NOMO-1 (cell line): ENCODE results near the gene RYR1.
"Not testable (repeated sequence)": the region's sequence is repeated elsewhere in the genome, so short reads cannot be mapped to it uniquely, and the experiment has no call there.

ENCODE experiments used
- DNase-seq, 2 experiments: peaks; one replicate each; lab custom pipeline; 2025; ENCODE audit not compliant: unreplicated experiment in 2 of 2; lab: John Stamatoyannopoulos, UW

The RYR1 gene

DNA sequence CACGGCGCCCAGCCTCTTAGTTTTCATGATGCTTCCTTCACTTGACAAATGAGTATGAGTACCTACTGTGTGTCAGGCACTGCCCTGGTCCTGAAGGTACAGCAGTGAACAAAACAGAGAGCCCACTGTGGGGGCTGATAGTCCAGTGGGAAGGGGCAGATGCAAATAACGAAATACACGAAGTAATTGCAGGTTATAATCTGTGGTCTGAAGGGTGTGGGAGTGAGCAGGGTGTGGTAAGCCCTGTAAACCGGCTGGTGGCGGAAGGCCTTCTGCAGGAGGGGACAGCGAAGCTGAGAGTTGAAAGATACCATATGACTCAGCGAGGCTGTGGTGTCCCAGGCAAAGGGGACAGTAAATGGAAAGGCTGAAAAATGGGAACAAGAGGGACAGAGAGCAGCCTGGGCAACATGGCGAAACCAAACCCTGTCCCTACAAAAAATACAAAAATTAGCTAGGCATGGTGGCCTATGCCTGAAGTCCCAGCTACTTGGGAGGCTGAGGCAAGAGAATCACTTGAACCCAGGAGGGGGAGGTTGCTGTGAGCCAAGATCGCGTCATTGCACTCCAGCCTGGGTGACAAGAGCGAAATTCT, 123.8 kb downstream of the RYR1 start:
- peak; percentile 90 to 94 for DNase-seq

DNA sequence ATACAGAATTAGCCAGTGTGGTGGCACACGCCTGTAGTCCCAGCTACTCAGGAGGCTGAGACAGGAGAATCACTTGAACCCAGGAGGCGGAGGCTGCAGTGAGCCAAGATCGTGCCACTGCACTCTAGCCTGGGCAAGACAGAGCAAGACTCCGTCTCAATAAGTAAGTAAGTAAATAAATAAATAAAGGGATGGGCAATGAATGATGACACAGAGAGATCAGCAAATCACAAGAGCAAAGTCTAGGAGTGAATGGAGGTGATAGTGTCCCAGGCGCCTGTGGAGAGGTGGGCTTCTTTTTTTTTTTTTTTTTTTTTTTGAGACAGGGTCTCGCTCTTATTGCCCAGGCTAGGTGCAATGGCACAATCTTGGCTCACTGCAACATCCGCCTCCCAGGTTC, 125.4 kb downstream of the RYR1 start:
- not testable (repeated sequence) for DNase-seq

DNA sequence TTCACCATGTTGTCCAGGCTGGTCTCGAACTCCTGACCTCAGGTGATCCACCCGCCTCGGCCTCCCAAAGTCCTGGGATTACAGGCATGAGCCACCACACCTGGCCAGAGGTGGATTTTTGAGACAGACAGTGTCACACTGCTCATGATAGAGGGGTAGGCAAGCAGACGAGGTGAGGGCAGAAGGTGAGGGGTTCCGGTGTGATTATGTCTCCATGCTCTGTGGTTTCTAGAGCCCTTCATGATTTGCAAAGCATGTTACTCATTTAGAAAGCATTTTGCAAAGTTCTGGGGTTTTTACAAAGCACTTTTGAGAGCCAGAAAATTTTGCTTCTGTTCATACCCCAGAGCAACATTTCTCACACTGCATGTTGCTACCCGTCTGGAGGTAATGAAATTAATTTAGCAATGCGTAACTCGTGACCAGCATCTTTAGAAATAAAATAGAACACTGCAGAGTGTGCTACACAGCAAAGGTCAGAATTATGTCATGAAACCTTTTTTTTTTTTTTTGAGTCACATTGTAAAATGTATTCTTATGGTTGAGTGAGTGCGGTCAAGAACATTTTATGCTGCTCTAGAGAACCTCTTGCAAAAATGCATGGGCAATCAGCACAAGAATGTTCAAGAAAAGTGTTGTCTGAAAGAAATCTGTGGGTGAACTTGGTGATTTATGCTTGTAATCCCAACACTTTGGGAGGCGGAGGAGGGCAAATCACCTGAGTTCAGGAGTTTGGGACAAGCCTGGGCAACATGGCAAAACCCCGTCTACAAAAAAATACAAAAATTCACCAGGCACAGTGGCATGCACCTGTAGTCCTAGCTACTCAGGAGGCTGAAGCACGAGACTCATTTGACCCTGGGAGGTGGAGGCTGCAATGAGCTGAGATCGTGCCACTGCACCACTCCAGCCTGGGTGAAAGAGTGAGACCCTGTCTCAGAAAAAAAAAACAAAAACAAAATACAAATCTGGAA, 126.2 kb downstream of the RYR1 start:
- DNase-seq, result peak in 1 of 2 experiments; percentile 13

GRCh38 chr19:38561053-38561606, 127.6 kb downstream of the RYR1 start:
- DNase-seq, result no peak

- DNase-seq, result no peak
Observed at GRCh38 chr19:38561658-38562057, 128.2 kb downstream of the RYR1 start.

DNA sequence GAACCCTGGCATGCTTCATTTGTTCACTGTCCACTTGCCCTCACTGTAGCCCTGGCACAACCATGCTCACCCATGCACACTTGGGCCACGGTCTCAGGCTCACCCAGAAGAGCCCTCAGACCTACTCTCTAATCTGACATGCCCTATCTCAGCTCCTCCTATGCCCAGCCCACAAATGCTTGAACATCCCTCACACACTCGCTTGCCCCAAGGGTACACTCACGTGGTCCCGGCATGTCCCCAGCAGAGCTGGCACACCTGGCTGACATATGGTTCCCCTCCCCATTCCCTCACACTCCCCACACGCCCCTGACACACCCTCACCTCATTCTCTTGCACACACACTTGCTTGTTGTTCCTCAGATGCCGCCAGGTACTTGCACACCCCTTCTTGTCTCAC, 128.6 kb downstream of the RYR1 start:
- no peak for DNase-seq

DNA sequence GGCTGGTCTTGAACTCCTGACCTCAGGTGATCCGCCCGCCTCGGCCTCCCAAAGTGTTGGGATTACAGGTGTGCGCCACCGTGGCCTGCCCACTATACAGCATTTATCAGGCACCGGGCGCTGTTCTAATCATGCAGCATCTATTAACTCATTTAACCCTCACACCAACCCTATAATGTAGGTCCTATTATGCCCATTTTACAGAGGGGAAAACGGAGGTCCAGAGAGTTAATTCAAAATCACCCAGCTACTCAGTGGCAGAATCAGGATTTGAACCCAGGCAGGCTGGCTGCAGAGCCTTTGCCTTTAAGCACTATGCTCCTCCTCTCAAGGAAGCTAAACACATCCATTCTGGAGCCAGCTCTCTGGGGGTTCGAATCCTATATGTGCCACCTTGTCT, 130.0 kb downstream of the RYR1 start:
- DNase-seq, result no peak

DNA sequence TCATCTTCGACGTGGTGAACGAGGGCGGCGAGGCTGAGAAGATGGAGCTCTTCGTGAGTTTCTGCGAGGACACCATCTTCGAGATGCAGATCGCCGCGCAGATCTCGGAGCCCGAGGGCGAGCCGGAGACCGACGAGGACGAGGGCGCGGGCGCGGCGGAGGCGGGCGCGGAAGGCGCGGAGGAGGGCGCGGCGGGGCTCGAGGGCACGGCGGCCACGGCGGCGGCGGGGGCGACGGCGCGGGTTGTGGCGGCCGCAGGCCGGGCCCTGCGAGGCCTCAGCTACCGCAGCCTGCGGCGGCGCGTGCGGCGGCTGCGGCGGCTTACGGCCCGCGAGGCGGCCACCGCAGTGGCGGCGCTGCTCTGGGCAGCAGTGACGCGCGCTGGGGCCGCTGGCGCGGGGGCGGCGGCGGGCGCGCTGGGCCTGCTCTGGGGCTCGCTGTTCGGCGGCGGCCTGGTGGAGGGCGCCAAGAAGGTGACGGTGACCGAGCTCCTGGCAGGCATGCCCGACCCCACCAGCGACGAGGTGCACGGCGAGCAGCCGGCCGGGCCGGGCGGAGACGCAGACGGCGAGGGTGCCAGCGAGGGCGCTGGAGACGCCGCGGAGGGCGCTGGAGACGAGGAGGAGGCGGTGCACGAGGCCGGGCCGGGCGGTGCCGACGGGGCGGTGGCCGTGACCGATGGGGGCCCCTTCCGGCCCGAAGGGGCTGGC, 131.6 kb downstream of the RYR1 start:
- DNase-seq, result peak; percentile 42 to 61

DNA sequence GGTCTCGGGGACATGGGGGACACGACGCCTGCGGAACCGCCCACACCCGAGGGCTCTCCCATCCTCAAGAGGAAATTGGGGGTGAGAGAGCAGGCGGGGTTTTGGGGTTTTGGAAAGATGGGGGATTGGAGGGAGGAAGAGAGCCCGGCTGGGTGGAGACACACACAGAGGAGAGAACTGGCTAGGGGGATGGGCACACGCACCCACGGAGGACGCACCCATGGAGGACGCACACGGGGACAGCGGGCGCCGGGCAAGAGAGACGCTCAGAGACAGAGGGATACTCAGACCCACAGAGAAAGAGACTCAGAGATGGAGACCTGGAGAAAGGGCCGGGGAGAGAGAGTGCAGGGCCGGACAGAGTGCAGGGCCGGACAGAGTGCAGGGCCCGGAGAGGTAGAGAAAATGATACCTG, 132.2 kb downstream of the RYR1 start:
- DNase-seq, result no peak

GRCh38 chr19:38569368-38569983, 136.0 kb downstream of the RYR1 start:
- no peak for DNase-seq

DNA sequence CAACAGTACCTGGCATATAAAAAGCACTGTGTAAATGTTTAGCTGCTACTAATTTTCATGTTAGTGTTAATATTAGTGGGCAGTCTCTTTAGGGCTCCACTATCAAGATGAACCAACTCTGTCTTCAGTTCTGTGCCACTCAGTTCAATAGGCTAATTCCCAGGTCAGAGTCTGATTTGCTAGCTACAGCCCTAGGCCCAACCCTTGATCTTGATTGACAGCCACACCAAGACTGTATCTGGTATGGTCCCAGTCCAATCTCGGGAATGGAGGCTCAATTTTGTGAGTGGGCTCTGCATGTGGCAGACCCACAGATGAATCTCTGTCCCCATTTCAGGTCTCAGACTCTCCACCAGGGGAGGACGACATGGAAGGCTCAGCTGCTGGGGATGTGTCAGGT, 138.2 kb downstream of the RYR1 start:
- DNase-seq, result no peak

DNA sequence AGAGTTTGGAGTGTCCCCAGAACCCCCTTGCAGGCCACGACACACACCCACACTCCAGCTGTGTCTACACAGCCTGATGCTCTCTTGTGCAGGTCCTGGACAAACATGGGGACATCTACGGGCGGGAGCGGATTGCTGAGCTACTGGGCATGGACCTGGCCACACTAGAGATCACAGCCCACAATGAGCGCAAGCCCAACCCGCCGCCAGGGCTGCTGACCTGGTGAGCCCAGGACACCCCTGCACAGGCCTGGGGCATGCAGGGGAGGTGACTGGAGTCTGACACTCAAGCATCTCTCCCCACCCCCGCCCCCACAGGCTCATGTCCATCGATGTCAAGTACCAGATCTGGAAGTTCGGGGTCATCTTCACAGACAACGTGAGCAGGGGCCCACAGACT, 144.3 kb downstream of the RYR1 start:
- DNase-seq, result no peak

GRCh38 chr19:38579304-38579703, 145.8 kb downstream of the RYR1 start:
- DNase-seq, result not testable (repeated sequence)

GRCh38 chr19:38580080-38580479, 146.6 kb downstream of the RYR1 start:
- no peak for DNase-seq

DNA sequence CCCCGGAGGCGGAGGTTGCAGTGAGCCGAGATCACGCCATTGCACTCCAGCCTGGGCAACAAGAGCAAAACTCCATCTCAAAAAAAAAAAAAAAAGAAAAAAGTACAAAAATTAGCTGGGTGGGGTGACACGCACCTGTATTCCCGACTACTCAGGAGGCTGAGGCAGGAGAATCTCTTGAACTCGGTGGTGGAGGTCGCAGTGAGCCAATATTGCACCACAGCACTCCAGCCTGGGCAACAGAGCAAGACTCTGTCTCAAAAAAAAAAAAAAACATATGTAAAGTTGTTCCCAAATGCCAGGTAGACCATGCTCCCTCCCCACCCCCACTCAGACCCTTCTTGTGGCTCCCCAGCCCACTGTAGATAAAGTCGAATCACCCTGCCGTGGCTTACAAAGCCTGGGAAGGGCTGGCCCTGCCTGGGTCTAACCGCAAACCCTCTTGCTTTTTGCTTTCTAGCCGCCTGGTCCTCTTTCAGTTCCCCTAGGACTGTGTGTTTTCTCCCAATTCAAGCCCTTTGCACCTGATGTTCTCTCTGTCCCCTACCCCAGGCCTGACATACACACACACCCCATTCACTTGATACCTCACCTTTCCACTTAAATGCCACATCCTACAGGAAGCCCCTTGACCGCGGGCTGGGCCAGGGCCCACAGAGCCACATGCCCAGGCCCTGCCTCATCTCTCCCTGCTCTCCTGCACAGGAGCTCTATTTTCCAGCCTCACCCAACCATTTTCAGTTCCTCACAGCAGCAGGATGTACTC, 149.9 kb downstream of the RYR1 start:
- peak; percentile 40 to 69 for DNase-seq

- DNase-seq, result no peak
Observed at GRCh38 chr19:38583985-38584305, 150.5 kb downstream of the RYR1 start.

GRCh38 chr19:38587562-38587961, 154.1 kb downstream of the RYR1 start:
- no peak for DNase-seq

GRCh38 chr19:38588041-38588440, 154.6 kb downstream of the RYR1 start:
- no peak for DNase-seq

DNA sequence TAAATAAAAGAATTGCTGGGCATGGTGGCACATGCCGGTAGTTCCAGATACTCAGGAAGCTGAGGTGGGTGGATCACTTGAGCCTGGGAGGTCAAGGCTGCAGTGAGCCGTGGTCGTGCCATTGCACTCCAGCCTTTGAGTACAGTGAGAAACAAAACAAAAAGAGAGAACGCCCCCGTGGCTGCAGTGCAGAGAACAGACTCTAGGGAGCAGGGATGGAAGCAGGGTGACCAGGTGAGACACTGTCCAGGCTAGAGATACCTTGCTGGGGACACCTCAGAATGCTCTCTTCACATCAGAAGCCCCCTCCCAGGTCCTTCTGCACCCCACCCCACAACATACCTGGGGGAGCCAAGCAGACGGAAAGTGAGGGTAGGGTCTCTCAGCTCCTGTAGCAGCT, 159.4 kb downstream of the RYR1 start:
- DNase-seq, result no peak
